GM19240 (cell line): Measurements from ENCODE around the gene CNOT3.
"Not testable (repeated sequence)": the region's sequence is repeated elsewhere in the genome, so short reads cannot be mapped to it uniquely, and the experiment has no call there.

Experiments
- DNase-seq: peaks from one replicate; pipeline ENCODE4 v3.0.0; 2011; ENCODE audit warnings: low spot score; ENCODE audit not compliant: insufficient read length

Gene CNOT3

DNA sequence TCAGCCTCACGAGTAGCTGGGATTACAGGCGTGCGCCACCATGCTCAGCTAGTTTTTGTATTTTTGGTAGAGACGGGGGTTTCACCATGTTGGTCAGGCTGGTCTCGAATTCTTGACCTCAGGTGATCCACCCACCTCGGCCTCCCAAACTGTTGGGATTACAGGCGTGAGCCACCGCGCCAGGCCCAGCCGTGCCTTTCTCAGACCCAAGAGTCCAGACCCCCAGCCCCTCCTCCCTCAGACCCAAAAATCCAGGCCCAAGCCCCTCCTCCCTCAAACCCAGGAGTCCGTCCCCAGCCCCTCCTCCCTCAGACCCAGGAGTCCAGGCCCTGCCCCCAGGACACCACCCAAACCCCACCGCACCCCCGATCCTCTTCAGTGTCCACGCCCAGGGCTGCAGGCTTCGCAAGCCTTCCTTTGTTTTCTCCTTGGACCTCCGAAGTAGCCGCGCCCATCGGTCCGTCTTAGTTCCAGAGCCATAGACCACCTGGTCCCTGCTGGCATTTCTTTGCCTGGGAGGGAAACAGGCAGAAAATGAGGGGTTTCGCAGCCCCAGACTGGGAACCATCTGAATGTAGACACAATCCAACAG, 31.7 kb downstream of the CNOT3 start:
- no peak for DNase-seq

DNA sequence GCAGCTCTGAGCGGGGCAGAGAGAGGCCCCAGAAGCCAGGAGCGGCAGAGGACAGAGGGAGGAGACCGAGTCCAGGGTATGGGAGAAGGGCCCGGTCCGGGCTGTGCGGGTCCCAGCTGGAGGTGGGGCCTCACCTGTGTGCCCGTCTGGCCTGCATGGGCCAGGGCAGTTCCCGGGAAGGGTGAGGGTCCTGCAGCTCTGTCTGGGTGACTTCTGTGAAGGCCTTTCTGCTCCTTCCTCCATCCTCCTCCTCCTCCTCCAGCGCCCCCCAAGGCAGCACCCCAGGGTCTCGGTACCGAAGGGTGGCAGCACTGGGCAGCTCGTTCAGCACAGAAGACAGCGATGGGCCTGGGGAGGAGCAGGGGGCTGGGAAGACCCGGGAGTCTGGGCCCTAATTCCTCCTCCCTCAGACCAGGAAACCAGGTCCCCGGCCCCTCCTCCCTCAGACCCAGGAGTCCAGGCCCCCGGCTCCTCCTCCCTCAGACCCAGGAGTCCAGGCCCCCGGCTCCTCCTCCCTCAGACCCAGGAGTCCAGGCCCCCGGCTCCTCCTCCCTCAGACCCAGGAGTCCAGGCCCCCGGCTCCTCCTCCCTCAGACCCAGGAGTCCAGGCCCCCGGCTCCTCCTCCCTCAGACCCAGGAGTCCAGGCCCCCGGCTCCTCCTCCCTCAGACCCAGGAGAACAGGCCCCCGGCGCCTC, 34.3 kb downstream of the CNOT3 start:
- not testable (repeated sequence) for DNase-seq

DNA sequence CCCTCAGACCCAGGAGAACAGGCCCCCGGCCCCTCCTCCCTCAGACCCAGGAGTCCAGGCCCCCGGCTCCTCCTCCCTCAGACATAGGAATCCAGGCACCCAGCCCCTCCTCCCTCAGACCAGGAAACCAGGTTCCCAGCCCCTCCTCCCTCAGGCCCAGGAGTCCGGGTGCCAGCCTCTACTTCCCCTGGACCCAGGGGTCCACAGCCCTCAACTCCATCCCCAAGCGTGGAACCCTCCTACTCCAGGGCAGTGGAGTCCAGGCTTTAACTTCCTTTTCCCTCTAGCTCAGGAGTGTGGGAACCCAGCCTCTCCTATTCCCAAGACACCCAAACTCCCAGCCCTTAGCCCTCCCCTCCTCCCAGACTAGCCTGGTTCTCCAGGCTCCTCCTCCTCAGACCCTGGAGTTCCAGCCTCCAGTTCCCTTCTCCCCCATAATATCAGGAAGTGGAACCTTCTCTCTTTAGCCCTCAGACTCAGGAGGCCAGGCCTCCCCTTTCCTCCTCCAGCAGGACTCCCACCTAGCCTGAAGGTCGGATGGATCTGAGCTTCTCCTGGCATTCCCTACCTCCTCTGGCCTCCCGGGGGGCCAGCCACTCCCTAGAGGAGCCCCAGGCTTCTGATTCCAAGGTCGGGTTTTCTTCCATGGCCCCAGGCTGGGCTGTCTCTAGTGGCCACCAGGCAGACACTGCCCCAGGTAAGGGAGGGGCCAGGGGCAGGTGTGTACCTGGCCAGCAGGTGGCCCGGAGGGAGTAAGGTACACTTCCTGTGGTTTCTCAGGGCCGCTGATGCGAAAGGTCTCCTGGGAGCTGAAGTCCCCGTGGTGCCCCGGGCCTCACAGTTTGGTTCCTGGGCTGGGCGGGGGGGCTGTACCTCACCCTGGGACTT, 35.2 kb downstream of the CNOT3 start, which contains the start of gene TMC4:
TMC4 (minus strand) TSS at position 690 of the 888 bp plus-strand sequence; CDS start at position 647, 43 bp downstream.
- DNase-seq = no peak

DNA sequence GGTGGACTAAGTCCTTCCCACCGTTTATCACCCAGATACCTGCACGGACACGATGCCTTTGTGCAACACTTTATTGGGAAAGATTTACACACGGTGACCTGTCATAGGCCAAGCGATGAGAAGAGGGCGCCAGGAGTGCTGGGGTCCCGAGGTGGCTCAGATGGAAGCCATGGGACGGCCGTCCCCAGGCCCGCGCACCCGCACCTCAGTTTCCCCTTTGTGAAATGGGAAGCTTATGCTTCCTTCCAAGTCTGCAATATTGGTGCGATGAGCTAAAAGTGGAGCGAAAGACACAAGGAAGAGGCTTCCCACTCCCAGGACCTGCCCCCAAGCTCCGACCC, 35.8 kb downstream of the CNOT3 start:
- DNase-seq = no peak

DNA sequence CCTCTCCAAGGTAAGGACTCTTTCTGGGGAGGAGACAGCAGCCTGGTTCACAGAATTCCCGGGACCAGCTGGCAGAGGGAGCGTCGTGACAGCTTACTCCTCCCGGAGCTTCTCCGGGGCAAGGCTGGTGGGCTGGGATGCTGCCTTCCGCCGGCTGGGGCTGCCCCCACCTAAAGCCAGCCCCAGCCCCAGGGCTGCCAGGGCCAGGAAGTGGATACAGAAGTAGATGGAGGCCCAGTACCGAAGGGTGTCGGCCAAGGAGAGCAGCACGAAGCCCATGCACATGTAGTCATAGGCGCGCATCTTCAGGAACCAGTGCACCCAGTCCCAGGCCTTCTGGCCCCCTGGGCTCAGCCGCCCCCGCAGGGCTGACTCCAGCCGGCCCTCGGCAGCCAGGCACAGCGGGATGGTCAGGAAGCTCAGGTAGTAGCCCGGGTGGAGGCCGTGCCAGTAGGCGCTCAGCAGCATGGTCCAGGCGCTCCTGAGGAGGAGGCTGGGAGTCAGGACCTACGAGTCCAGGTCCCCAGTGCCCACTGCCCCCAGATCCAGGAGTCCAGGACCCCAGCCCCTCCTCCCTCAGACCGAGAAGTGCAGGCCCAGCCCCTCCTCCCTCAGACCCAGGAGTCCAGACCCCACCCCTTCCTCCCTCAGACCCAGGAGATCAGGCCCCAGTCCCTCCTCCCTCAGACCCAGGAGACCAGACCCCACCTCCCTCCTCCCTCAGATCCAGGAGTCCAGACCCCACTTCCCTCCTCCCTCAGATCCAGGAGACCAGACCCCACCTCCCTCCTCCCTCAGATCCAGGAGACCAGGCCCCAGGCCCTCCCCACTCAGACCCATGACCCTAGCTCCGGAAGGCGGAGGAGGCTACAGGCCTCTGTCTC, 36.6 kb downstream of the CNOT3 start:
- no peak for DNase-seq

DNA sequence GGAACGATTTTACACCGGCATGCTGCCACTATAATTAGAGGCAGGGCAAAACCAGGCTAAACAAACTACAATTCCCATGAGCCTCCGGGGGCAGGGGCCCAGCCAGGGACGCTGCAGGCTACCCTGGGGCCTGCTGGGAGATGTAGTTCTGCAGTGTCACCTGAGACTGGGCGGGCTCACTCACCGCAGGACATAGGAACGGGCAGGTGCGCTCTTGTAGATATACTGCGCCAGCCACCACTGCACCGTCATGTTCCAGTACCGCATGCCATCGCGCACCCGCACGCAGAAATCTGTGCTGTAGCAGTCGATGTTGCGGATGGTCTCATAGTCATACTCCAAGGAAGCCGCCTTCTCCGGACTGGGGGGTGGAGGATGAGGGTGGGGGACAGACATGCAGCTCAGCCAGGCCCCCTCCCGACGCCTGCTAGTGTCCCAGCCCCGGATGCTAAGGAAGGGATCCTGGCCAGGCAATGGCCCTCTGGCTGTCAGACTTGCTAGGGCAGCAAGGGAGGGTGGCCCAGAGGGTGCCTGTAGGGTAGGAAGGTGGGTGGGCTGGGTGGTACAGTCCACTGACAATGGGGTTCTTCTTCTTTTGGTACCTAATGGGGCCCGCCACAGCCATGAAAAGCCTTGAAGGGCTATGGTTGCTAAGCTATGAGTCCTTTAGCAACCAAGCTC, 41.2 kb downstream of the CNOT3 start:
- DNase-seq = no peak

DNA sequence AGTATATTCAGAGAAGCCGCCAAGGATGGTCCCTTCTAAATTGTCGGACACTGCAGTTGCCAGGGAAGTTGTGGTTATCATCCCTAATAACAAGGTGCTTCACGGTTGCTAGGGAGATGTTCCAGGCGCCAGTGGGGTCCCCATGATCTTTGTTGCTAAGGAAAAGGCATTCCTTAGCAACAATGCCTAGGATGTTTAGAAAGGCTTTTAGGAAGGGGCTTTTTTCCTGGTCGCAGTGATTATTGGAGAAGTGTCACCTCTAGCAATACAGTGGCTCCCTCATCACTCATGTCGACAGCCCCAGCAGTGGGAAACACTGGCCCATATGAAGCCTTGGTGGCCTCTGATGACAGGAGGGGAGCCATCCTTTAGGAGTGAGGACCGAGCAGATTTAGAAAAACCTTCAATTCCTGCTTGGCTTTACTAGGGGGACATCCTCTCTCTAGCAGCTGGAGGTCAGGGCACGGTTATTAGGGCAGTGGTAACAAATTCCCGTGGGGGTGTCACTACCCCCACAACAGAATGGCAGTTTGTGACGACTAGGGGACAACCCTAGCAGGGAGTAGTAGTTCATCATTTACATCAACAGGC, 41.8 kb downstream of the CNOT3 start:
- no peak for DNase-seq

DNA sequence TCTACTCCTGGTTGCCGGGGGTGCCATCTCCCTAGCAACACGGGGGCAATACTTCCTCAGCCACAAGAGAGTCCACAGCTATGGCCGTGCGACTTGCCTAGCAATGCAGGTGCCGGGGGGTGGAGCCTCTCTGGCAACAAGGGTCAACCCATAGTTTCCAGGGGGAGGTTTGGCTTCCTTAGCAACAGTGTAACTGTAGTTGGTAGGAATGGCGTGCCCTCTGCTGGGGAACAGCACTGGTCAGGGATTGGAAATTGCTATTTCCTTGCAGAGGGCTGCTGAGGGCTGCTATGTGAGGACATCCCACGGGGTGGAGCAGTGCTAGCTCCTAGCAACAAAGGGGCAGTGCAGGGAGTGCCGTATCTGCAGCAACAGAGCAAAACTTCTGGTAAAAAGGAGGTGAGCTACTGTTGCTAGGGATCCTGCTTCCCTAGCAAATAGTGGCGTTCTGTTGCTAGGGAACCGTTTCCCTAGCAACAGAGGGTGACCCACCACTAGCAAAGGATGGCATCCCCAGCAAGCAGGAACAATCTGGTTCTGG, 42.4 kb downstream of the CNOT3 start:
- no peak for DNase-seq

DNA sequence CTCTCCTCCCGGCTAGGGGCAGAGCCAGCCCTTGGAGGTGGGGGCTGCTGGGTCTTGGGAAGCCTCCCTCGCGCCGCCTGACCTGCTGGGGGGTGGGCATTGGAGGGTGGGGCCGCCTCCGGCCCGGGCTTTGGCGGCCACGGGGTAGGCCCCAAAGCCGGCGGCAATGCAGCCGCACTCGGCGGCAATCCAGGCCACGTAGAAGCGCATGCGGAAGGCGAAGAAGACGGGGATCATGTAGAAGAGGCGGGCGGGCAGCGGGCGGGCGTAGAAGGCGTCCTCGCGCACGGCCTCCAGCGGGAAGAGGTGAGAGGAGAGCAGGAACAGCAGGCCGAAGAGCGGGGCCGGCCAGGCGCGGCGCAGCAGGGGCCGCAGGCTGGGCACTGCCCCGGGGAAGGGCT, 43.1 kb downstream of the CNOT3 start:
- DNase-seq = no peak

DNA sequence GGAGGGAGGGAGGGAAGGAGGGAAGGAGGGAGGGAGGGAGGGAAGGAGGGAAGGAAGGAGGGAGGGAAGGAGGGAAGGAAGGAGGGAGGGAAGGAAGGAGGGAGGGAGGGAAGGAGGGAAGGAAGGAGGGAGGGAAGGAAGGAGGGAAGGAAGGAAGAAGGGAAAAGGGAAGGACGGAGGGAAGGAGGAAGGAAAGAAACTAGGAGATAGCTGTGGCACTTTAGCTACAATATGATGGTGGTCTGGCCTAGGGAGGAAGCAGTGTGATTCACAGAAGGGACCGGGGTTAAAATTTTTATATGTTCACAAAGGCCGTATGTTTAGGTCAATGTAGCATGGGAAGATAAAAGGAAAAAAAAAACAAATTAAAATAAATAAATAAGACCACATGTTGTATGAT, 44.3 kb downstream of the CNOT3 start:
- not testable (repeated sequence) for DNase-seq

DNA sequence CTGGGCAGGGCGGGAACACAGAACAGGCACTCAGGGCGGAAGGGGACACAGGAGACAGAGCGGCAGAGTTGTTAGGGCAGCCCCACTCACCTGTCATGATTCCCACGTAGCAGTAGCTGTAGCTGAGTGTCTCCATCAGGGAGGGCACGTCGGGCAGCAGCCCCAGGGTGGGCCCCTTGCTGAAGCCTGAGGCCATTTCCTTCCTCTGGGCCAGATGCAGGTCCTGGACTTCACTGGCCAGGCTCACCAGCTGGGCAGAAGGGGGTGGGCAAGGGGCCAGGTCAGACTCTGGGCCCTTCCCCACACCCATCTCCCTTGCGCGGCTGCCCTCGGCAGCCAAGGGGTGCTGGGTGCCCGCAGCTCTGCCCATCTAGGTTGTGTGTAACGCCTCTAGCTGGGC, 45.9 kb downstream of the CNOT3 start:
- no peak for DNase-seq

DNA sequence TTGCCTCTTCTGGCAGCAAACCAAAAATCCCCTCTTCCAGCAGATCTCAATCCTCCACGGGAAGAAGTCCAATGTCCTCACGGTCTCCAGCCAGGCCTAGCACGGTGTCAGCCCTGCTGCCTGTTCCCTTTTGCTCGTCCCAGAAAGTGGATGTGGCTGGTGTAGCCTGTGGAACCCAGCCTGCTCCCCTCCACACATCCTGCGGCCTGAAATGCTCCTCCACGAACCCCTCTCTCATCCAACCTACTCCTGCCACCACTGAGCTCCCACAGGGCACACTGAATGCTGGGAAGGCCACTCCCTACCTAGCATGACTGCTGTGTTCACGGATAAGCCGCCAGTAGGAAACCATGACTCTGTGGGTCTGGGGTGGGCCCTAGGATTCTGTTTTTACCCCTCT, 48.8 kb downstream of the CNOT3 start:
- no peak for DNase-seq

DNA sequence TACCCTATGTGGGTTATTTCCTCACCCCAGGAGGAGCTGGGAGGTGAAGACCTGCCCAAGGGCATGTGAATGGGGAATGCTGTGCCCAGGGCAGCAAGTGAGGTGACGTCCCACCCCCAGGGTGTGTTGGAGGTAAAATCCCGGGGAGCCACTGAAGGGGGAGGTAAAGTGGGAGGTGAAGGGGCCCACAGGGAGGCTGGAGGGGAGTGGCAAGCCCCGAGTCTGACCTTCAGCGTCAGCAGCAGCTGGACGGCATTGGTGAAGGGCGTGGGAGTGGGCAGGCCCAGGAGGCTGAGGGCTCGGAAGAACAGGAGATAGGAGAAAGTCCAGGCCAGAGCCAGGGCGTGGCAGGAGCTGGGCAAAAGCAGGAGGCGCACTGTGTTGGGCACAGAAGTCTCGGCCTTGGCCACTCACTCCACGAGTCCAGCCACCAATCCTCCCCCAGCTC, 49.4 kb downstream of the CNOT3 start:
- DNase-seq = no peak

DNA sequence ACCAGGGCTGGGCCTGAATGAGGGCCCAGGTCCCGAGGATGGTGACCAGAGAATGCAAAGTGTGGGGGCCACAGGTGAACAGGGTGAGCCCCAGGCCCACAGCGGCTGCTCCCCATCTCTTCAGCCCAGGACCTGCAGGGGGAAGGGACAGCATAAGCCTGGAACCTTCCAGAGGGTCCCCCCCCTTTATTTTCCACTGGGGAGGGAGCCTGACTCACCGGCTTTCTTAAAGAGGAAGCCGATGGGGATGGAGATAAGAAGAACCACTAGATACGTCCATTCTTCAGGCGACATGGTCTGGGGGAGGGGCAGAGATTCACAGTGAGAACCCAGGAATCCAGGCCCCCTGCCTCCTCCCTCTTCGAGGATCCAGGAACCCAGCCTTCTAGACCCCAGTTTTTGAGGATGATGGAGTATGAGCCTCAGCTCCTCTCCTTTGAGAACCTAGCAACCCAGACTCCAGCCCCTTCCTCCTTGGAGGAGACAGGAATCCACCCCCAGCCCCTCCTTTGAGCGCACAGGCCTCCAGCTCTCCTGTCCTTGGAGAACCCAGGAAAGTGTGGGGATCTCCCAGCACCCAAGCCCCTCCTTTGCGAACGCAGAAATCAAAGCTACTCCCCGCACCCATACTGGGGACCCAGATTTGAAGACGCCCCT, 50.8 kb downstream of the CNOT3 start:
- no peak for DNase-seq

DNA sequence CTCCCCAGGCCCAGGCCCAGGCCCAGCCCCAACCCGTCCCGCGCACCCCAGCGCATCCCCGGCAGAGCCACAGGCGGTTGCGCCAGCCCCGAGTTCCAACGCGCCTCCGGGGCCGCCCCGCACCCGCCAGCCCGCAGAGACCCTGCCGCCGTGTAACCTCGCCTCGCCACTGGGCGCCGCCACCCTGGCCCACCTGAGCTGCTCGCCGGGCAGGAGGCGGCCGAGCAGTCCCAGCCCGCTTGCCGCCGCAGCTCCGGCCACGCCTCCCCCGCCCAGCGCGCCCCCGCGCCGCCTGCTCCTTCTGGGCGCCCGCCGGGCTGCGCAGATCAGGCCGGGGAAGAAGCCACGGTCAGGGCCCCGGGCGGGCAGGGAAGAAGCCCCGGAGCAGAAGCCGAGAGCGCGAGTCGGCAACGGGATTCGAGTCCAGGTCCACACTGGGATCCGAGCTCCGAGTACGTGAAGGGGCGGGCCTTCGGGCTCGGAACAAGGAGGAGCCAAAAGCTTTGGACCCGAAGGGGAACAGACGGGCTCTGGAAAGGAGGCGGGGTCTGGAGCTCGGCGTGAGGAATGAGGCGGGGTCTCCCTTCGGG, 51.7 kb downstream of the CNOT3 start, which contains the start of gene MBOAT7:
MBOAT7 (minus strand) TSS at position 436 of the 590 bp plus-strand sequence. CDS start 1,072 bp downstream, outside the sequence.
- peak; percentile 87 for DNase-seq

DNA sequence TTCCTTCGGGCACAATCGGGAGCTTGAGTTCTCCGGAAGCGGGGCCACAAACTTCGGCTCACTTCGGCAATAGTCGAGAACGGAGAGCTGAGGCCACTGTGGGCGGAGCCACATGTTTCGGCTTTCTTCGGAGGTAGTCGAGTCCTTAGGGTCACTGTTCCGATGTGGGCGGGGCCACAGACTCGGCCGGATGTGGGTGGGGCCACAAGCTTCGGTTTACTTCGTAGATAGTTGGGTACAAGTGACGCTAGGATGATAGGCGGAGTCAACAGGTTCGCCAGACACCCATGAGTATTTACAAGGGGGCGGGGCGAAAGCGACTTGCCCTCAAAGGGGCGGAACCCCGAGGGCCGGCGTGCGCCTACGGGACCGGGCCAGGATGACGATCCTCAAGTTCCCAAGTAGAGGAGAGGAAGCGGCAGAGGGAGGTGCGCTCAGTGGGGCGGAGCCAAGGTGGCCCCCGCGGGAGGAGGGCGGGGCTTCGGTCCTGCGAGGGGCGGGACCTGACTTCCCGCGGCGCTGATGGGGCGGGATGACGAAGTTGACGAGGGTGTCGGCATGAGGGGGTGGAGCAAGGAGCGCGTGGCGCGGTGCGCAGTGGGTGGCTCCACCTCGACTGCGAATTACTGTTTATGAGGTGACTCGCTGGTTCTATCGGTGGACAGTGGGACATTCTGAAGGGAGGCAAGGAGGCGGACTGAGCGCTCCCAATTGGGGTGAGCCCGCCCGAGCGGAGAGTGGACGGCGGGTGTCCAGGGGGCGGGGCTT, 52.4 kb downstream of the CNOT3 start:
- peak; percentile 67 for DNase-seq

DNA sequence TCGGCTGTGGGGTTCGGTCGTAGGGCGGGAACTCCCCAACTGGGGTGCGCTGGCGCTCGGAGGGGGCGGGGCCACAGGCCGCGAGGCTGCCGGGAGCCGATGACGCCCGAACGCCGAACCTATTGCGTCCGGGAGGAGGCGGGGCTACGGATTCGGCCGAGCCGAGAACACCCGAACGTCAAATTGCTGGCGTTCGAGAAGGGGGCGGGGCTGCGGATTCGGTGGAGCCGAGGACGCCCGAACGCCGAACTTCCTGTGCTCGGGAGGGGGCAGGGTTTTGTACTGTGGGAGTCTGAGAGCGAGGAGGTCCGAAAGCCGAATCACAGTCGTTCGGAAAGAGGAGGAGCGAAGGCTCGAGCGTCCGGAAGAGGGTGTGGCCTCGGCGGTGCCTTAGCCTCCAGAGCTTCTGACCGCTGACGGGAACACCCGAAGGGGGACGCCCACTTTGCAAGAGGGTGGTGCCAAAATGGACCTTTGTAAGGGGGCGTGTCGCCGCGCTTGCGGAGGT, 53.0 kb downstream of the CNOT3 start:
- no peak for DNase-seq
